CD4-positive, alpha-beta memory T cell (primary cell): ENCODE results near the gene QRICH1. TPM values are rescaled to one million over a fixed set of nuclear protein-coding genes. Genes with fewer than 3 reads are reported as not detected.
A peak's percentile ranks its signal among the peaks of the same experiment; 100 is the strongest.

Source experiments
- CTCF ChIA-PET: fragments of 350-600 bp; sonication (Branson Sonifier 250); formaldehyde crosslinking; loops from one replicate; lab custom pipeline; 2021; ENCODE audit warnings: inconsistent platforms; ENCODE audit not compliant: partially characterized antibody; lab: Charles Lee
- POLR2A ChIA-PET: fragments of 350-600 bp; sonication (Branson Sonifier 250); formaldehyde crosslinking; loops from one replicate; lab custom pipeline; 2021; ENCODE audit not compliant: partially characterized antibody; lab: Charles Lee
- DNase-seq, 5 donors: peaks; one replicate each; pipeline versions ENCODE4 v3.0.0 to v3.0.0-alpha.2; 2020 to 2022; ENCODE audit warnings: mixed read lengths in 1 of 5
- H3K27ac ChIP-seq: one replicate; pipeline ENCODE4 v1.7.0; 2013; ENCODE audit warnings: low read depth, low read length
- H3K27me3 ChIP-seq: 2 replicates; pipeline ENCODE4 v1.7.0; 2013; ENCODE audit warnings: mild to moderate bottlenecking, low read length, moderate library complexity; ENCODE audit not compliant: insufficient read depth
- H3K36me3 ChIP-seq: 2 replicates; pipeline ENCODE4 v1.7.0; 2013; ENCODE audit warnings: mild to moderate bottlenecking, low read length, moderate library complexity; ENCODE audit not compliant: insufficient read depth
- H3K4me1 ChIP-seq: 2 replicates; pipeline ENCODE4 v1.7.0; 2013; ENCODE audit warnings: mild to moderate bottlenecking, low read length, moderate library complexity; ENCODE audit not compliant: insufficient read depth
- H3K4me3 ChIP-seq, 2 donors: one replicate each; pipeline ENCODE4 v1.7.0; 2013; ENCODE audit warnings: low read length in 2 of 2, mild to moderate bottlenecking in 1 of 2
- H3K9me3 ChIP-seq, 2 donors: one replicate each; pipeline ENCODE4 v1.7.0; 2013; ENCODE audit warnings: low read length in 2 of 2, control low read depth in 1 of 2; ENCODE audit not compliant: control insufficient read depth in 1 of 2
- H3K27ac Mint-ChIP-seq, 7 donors: one replicate each; pipeline ENCODE4 v1.8.0; 2020 to 2021; ENCODE audit warnings: mixed read lengths in 7 of 7, mild to moderate bottlenecking in 6 of 7, inconsistent platforms in 3 of 7, moderate library complexity in 3 of 7
- H3K27me3 Mint-ChIP-seq, 2 donors: one replicate each; pipeline ENCODE4 v1.8.0; 2020 to 2021; ENCODE audit warnings: mixed read lengths in 2 of 2
- H3K36me3 Mint-ChIP-seq, 2 donors: one replicate each; pipeline ENCODE4 v1.8.0; 2020 to 2021; ENCODE audit warnings: mixed read lengths in 2 of 2, inconsistent platforms in 1 of 2, mild to moderate bottlenecking in 1 of 2
- H3K4me1 Mint-ChIP-seq, 4 donors: one replicate each; pipeline ENCODE4 v1.8.0; 2020 to 2021; ENCODE audit warnings: mixed read lengths in 4 of 4, mild to moderate bottlenecking in 1 of 4
- H3K4me3 Mint-ChIP-seq, 8 donors: one replicate each; pipeline ENCODE4 v1.8.0; 2020 to 2021; ENCODE audit warnings: mixed read lengths in 8 of 8, mild to moderate bottlenecking in 7 of 8, moderate library complexity in 6 of 8, inconsistent platforms in 3 of 8
- H3K9me3 Mint-ChIP-seq, 8 donors: one replicate each; pipeline ENCODE4 v1.8.0; 2020 to 2021; ENCODE audit warnings: mixed read lengths in 8 of 8, mild to moderate bottlenecking in 5 of 8, inconsistent platforms in 3 of 8, moderate library complexity in 1 of 8
- intact Hi-C: fragments of 100-400 bp; cut with micrococcal nuclease; formaldehyde crosslinking; loops from one replicate; pipeline ENCODE4 v1.15.1; 2023
- microRNA-seq: library from miRNA; unstranded; fragments of <30 nt; microRNA quantifications from one replicate; pipeline ENCODE4 v1.2.0, GENCODE V29; 2021; ENCODE audit warnings: borderline replicate concordance, borderline number of aligned reads, borderline microRNAs expressed, mixed read lengths
- polyA plus RNA-seq, 2 donors: library from polyadenylated mRNA; unstranded; fragments of 300-500 nt; fragmentation: Illumina TruSeq; gene quantifications; one replicate each; pipeline ENCODE4 v1.2.3, GENCODE V29; 2021
- total RNA-seq, 2 experiments: library from RNA; stranded (reverse); gene quantifications; one replicate each; pipeline ENCODE4 v1.2.3, GENCODE V29; 2021

Gene QRICH1
- total and polyA plus RNA-seq, 4 experiments from 2014 or later = 18.6 to 177 (median 102) TPM

DNA sequence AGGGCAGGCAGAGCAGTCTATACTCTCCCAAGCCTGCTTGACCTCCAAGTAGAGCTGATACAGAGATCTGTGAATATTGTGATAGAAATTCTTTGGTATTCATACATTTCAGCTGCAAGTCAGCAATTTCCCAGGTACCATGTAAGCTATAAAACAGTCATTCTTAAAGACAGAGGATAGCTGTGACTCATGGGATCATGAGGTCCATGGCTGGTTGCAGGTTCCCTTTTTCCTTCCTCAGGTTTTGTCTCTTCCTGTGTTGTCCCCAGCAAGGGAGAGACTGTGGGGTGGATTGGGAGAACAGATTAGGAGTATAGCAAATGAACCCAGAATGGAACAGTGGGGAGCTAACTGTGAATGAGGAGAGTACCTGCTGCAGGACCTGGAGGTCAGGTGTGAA is 109.2 kb downstream of the QRICH1 start:
- Mint-ChIP-seq H3K9me3 (no peaks in the 10 kb centered on the region), H3K27me3 (no peaks in the 10 kb centered on the region), H3K4me3 (no peak overlapping the region), H3K27ac (peak overlapping the region in 3 of 7 donors; percentile 18 to 66 (median 43)), H3K36me3 (peaks cover 37 to 58% of the 10 kb centered on the region in 2 donors), H3K4me1 (peaks cover 12 to 19% (median 15%) of the 10 kb centered on the region in 4 donors)
- no peaks in the 10 kb centered on the region for H3K9me3 ChIP-seq
- ChIA-PET POLR2A (interaction anchor here (1.0 to 15.0 kb wide), 2 partner anchors 23 to 36 kb away, joined by 3 to 377 read pairs; partner anchors contain the start of genes DALRD3, IMPDH2, NDUFAF3 and WDR6), CTCF (interaction anchor here (0.5 to 9.0 kb wide), 5 partner anchors 22 to 174 kb away, joined by 3 to 136 read pairs (median 4); partner anchors contain the start of genes NDUFAF3 and WDR6)
- H3K4me1 ChIP-seq = peaks cover 19% of the 10 kb centered on the region
- peaks cover 41% of the 10 kb centered on the region for H3K36me3 ChIP-seq
- no peak overlapping the region for H3K4me3 ChIP-seq
- intact Hi-C loops = no loop called here
- no peaks in the 10 kb centered on the region for H3K27me3 ChIP-seq
- no peak overlapping the region for H3K27ac ChIP-seq
- DNase-seq = no peak

DNA sequence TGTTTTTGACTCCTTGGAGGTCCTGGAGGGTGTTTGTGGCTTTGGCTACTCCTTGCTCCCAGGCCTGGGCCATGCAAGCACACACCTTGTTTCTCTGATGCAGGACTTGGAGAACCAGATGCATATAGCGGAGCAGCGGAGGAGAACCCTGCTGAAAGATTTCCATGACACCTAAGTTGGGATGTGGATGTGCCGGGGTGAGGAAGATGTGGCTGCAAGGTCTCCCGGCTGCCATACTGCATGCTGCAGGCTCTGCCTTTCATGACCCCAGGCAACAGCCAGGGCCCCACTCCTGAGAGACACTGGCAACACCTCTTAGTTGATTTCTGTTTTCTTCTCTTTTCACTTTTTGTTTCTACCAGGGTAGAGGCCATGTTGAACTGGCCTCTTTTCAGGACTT is 110.8 kb downstream of the QRICH1 start:
- peaks cover 47% of the 10 kb centered on the region for H3K36me3 ChIP-seq
- Mint-ChIP-seq H3K27ac (peak overlapping the region in 4 of 7 donors; percentile 14 to 63 (median 49)), H3K9me3 (no peaks in the 10 kb centered on the region), H3K27me3 (no peaks in the 10 kb centered on the region), H3K36me3 (peaks cover 46 to 66% of the 10 kb centered on the region in 2 donors), H3K4me1 (peaks cover 4 to 10% (median 5%) of the 10 kb centered on the region in 4 donors), H3K4me3 (no peak overlapping the region)
- DNase-seq = no peak
- H3K27ac ChIP-seq = no peak overlapping the region
- no peaks in the 10 kb centered on the region for H3K27me3 ChIP-seq
- ChIA-PET POLR2A (no interaction called here), CTCF (no interaction called here)
- intact Hi-C loops = no loop called here
- peaks cover 9% of the 10 kb centered on the region for H3K4me1 ChIP-seq
- no peaks in the 10 kb centered on the region for H3K9me3 ChIP-seq
- no peak overlapping the region for H3K4me3 ChIP-seq

DNA sequence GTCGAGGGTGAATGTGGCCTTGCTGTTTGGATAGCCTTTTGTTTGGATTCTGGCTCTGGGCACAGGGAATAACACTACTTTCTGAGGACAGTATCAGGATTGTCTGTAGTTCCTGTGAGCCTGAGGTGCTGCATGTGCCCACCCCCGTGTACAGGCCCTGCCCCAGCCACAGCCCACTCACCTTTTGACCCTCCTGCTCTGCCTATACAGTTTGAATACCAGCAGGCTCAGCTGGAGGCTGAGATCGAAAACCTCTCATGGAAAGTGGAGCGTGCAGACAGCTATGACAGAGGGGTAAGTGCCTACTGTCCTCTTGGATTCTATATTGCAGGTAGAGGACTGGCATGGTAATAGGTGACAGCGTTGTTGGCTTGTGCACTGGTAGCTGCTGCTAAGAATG is 111.2 kb downstream of the QRICH1 start:
- Histone ChIP-seq H3K27ac (no peak overlapping the region), H3K4me1 (peaks cover 5% of the 10 kb centered on the region), H3K27me3 (no peaks in the 10 kb centered on the region), H3K9me3 (no peaks in the 10 kb centered on the region), H3K4me3 (no peak overlapping the region), H3K36me3 (peaks cover 47% of the 10 kb centered on the region)
- peaks cover 1 to 5% (median 2%) of the 10 kb centered on the region in 4 donors for H3K4me1 Mint-ChIP-seq
- intact Hi-C loops = no loop called here
- CTCF ChIA-PET = no interaction called here
- POLR2A ChIA-PET = no interaction called here
- no peak overlapping the region for H3K4me3 Mint-ChIP-seq
- no peaks in the 10 kb centered on the region for H3K27me3 Mint-ChIP-seq
- H3K36me3 Mint-ChIP-seq = peaks cover 50 to 67% of the 10 kb centered on the region in 2 donors
- no peak for DNase-seq
- H3K27ac Mint-ChIP-seq = peak overlapping the region in 2 of 7 donors; percentile 37 to 42
- H3K9me3 Mint-ChIP-seq = no peaks in the 10 kb centered on the region

DNA sequence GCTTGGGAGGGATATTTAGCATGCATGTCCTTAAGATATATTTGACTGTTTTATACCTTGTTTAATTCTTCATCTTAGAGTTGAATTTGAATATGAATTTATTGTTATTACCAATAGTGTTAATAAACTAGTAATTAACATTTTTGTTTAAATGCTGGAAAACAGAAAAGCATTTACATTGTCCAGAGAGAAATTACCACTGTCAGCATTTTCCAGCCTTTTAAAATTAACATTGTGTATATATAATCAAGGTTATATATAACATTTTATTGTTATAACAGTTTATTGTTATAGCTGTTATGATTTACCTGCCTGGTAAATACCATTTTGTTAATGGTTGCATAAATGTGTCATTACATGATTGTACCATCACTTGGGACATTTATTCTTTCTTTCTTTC is 111.9 kb downstream of the QRICH1 start:
- Histone ChIP-seq H3K4me1 (no peaks in the 10 kb centered on the region), H3K9me3 (no peaks in the 10 kb centered on the region), H3K4me3 (no peak overlapping the region), H3K36me3 (peaks cover 47% of the 10 kb centered on the region), H3K27me3 (no peaks in the 10 kb centered on the region), H3K27ac (no peak overlapping the region)
- Mint-ChIP-seq H3K36me3 (peaks cover 51 to 67% of the 10 kb centered on the region in 2 donors), H3K27me3 (no peaks in the 10 kb centered on the region), H3K4me3 (no peak overlapping the region), H3K9me3 (no peaks in the 10 kb centered on the region), H3K27ac (peak overlapping the region in 2 of 7 donors; percentile 37 to 70), H3K4me1 (peaks cover 0 to 4% (median 1%) of the 10 kb centered on the region in 4 donors)
- intact Hi-C loops = no loop called here
- POLR2A ChIA-PET = no interaction called here
- DNase-seq = no peak
- CTCF ChIA-PET = no interaction called here

DNA sequence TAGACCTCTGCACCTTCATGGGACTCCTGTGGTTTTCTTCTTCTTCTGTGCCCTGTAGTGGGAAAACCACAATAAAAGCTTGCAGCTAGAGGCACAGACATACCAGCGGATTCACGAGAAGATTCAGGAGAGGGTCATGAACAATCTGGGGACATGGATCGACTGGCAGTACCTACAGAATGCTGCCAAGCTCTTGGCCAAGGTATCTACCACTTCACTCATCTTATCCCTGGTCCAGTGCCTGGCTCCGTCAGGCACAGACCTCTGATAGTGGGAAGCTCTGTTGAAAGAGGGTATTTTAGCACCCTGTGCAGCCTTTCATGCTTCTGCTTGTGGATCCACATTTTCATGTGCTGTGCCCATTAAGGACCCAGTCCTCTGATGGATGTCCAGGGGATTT is 113.6 kb downstream of the QRICH1 start:
- POLR2A ChIA-PET = no interaction called here
- no peaks in the 10 kb centered on the region for H3K4me1 ChIP-seq
- H3K9me3 Mint-ChIP-seq = no peaks in the 10 kb centered on the region
- H3K36me3 ChIP-seq = peaks cover 57% of the 10 kb centered on the region
- CTCF ChIA-PET = no interaction called here
- peaks cover 55 to 70% of the 10 kb centered on the region in 2 donors for H3K36me3 Mint-ChIP-seq
- peaks cover 0 to 4% (median 0%) of the 10 kb centered on the region in 4 donors for H3K4me1 Mint-ChIP-seq
- no peaks in the 10 kb centered on the region for H3K27me3 ChIP-seq
- no peak overlapping the region for H3K4me3 ChIP-seq
- no peaks in the 10 kb centered on the region for H3K9me3 ChIP-seq
- peak overlapping the region in 1 of 7 donors; percentile 59 for H3K27ac Mint-ChIP-seq
- no peak for DNase-seq
- H3K27me3 Mint-ChIP-seq = no peaks in the 10 kb centered on the region
- H3K4me3 Mint-ChIP-seq = no peak overlapping the region
- intact Hi-C loops = no loop called here
- H3K27ac ChIP-seq = no peak overlapping the region

Small RNAs within 50 kb of the gene (microRNA-seq; reads per million reads assigned to microRNA genes)
- gene MIR191 (8,447 reads per million, percentile 95 among the genes with 10 or more reads in this experiment), gene MIR425 (1,036 reads per million, percentile 87 among the genes with 10 or more reads in this experiment), gene MIR6890 (not detected)

Other genes with a start within 250 kb of the QRICH1 start
- 10 to 100 TPM; 41.7 to 45.0 TPM for gene PRKAR2A, start 246.2 kb downstream of the QRICH1 start, total RNA-seq
- 10 to 100 TPM; 11.2 to 16.1 TPM for gene PRKAR2A, start 246.2 kb downstream of the QRICH1 start, polyA plus RNA-seq
- gene SLC25A20, start 195.2 kb downstream of the QRICH1 start, total RNA-seq = 10 to 100 TPM; 12.7 to 19.2 TPM
- gene SLC25A20, start 195.2 kb downstream of the QRICH1 start, polyA plus RNA-seq = 10 to 100 TPM; 21.9 to 67.6 TPM
- gene ARIH2, start 175.2 kb downstream of the QRICH1 start, total RNA-seq = 100 to 1,000 TPM; 141 to 149 TPM
- 100 to 1,000 TPM; 109 to 153 TPM for gene ARIH2, start 175.2 kb downstream of the QRICH1 start, polyA plus RNA-seq
- 10 to 100 TPM; 79.3 to 87.3 TPM for gene P4HTM, start 103.8 kb downstream of the QRICH1 start, total RNA-seq
- 10 to 100 TPM; 29.7 to 32.8 TPM for gene P4HTM, start 103.8 kb downstream of the QRICH1 start, polyA plus RNA-seq
- 100 to 1,000 TPM; 287 to 295 TPM for gene WDR6, start 86.7 kb downstream of the QRICH1 start, total RNA-seq
- 100 to 1,000 TPM; 105 to 143 TPM for gene WDR6, start 86.7 kb downstream of the QRICH1 start, polyA plus RNA-seq
- 10 to 100 TPM; 31.2 to 32.8 TPM for gene DALRD3, start 75.5 kb downstream of the QRICH1 start, total RNA-seq
- gene DALRD3, start 75.5 kb downstream of the QRICH1 start, polyA plus RNA-seq = 10 to 100 TPM; 32.2 to 41.3 TPM
- 10 to 100 TPM; 77.9 to 85.7 TPM for gene NDUFAF3, start 72.0 kb downstream of the QRICH1 start, total RNA-seq
- gene NDUFAF3, start 72.0 kb downstream of the QRICH1 start, polyA plus RNA-seq = 100 to 1,000 TPM; 145 to 169 TPM
- gene IMPDH2, start 64.7 kb downstream of the QRICH1 start, total RNA-seq = 10 to 100 TPM; 87.5 to 89.6 TPM
- gene IMPDH2, start 64.7 kb downstream of the QRICH1 start, polyA plus RNA-seq = 10 to 100 TPM; 82.9 to 87.5 TPM
- gene QARS1, start 10.7 kb upstream of the QRICH1 start, total RNA-seq = 100 to 1,000 TPM; 199 TPM
- 100 to 1,000 TPM; 102 to 116 TPM for gene QARS1, start 10.7 kb upstream of the QRICH1 start, polyA plus RNA-seq
- gene USP19, start 26.8 kb upstream of the QRICH1 start, total RNA-seq = 100 to 1,000 TPM in 1 of 2 experiments, 10 to 100 TPM in 1; 91.7 to 105 TPM
- 10 to 100 TPM; 24.9 to 38.2 TPM for gene USP19, start 26.8 kb upstream of the QRICH1 start, polyA plus RNA-seq
- 1 to 10 TPM in 1 of 2 experiments, not detected in 1; 1.1 TPM for gene LAMB2, start 39.0 kb upstream of the QRICH1 start, total RNA-seq
- not detected for gene LAMB2, start 39.0 kb upstream of the QRICH1 start, polyA plus RNA-seq
- gene CCDC71, start 72.3 kb upstream of the QRICH1 start, total RNA-seq = 10 to 100 TPM; 31.6 to 33.5 TPM
- 1 to 10 TPM in 1 of 2 donors, under 1 TPM in 1; 0.13 to 2.1 TPM for gene CCDC71, start 72.3 kb upstream of the QRICH1 start, polyA plus RNA-seq
- 1 to 10 TPM; 1.9 to 2.0 TPM for gene KLHDC8B, start 77.5 kb upstream of the QRICH1 start, total RNA-seq
- gene KLHDC8B, start 77.5 kb upstream of the QRICH1 start, polyA plus RNA-seq = 1 to 10 TPM; 1.3 to 1.8 TPM
- gene C3orf62, start 183.2 kb upstream of the QRICH1 start, total RNA-seq = 1 to 10 TPM; 9.8 to 9.9 TPM
- gene C3orf62, start 183.2 kb upstream of the QRICH1 start, polyA plus RNA-seq = 1 to 10 TPM in 1 of 2 donors, under 1 TPM in 1; 0.76 to 2.3 TPM
- 100 to 1,000 TPM; 111 to 114 TPM for gene USP4, start 246.0 kb upstream of the QRICH1 start, total RNA-seq
- 10 to 100 TPM; 73.2 to 75.4 TPM for gene USP4, start 246.0 kb upstream of the QRICH1 start, polyA plus RNA-seq